GM12878 (cell line): Measurements from ENCODE around the gene TMEM232. TPM values are rescaled to one million over a fixed set of nuclear protein-coding genes. Genes with fewer than 3 reads are reported as not detected.

ENCODE experiments used
- ATAC-seq: fragments of 200-7000 bp; cut with Tn5 transposase; 3 replicates; pipeline ENCODE4 v1.9.1; 2020; ENCODE audit warnings: mild to moderate bottlenecking, moderate library complexity
- BruUV-seq: library from RNA; stranded (reverse); fragments of 400-500 nt; replicated peaks from 2 replicates; lab custom pipeline; 2021; lab: Mats Ljungman, UMichigan
- CTCF ChIA-PET: fragments of 300-600 bp; sonication (Branson Sonifier 250); formaldehyde crosslinking; extraction: SDS; loops from one replicate; lab custom pipeline; 2021; ENCODE audit warnings: inconsistent platforms; lab: Yijun Ruan, JAX
- POLR2A ChIA-PET: fragments of 350-600 bp; formaldehyde crosslinking; extraction: SDS; loops from one replicate; lab custom pipeline; 2021; ENCODE audit warnings: inconsistent platforms; lab: Charles Lee
- RAD21 ChIA-PET: fragments of 300-600 bp; sonication (Branson Sonifier 250); formaldehyde crosslinking; loops from one replicate; lab custom pipeline; 2023; ENCODE audit warnings: antibody characterized with exemption; ENCODE audit not compliant: unreplicated experiment; lab: Charles Lee
- SMC1A ChIA-PET: fragments of 300-600 bp; sonication (Branson Sonifier 250); formaldehyde crosslinking; loops from one replicate; lab custom pipeline; 2023; ENCODE audit not compliant: unreplicated experiment, uncharacterized antibody; lab: Charles Lee
- DNase-seq: peaks from one replicate; pipeline ENCODE4 v3.0.0-alpha.2; 2011; ENCODE audit warnings: low read depth, low spot score
- FAIRE-seq: peaks from 3 replicates; lab custom pipeline; 2011; peaks lifted over from hg19 to GRCh38; lab: Jason Lieb, UNC
- H2AFZ ChIP-seq: 2 replicates; pipeline ENCODE4 v1.6.0; 2011; ENCODE audit warnings: low read depth, low read length, control low read depth; ENCODE audit not compliant: control insufficient read depth
- H3K27ac ChIP-seq: 2 replicates; pipeline ENCODE4 v1.5.1; 2011; ENCODE audit warnings: control low read depth; ENCODE audit not compliant: control insufficient read depth, insufficient read depth
- H3K27me3 ChIP-seq, 2 experiments: replicated peaks in 1 of 2; 2 replicates each; pipeline versions ENCODE4 v1.6.0 to v1.6.1; 2011; ENCODE audit warnings: low read length in 1 of 2; ENCODE audit not compliant: control insufficient read depth in 2 of 2, insufficient read depth in 2 of 2
- H3K36me3 ChIP-seq, 2 experiments: 2 replicates each; pipeline ENCODE4 v1.5.1; 2011; ENCODE audit warnings: low read length in 1 of 2; ENCODE audit not compliant: control insufficient read depth in 2 of 2, insufficient read depth in 2 of 2
- H3K4me1 ChIP-seq: 2 replicates; pipeline ENCODE4 v1.6.1; 2011; ENCODE audit warnings: mild to moderate bottlenecking, low read length, moderate library complexity, mixed read lengths; ENCODE audit not compliant: control insufficient read depth, insufficient read depth
- H3K4me2 ChIP-seq: 2 replicates; pipeline ENCODE4 v1.6.0; 2011; ENCODE audit warnings: control low read depth; ENCODE audit not compliant: control insufficient read depth, insufficient read depth
- H3K4me3 ChIP-seq: fragments of 200-600 bp; sonication (generic); 2 replicates; pipeline ENCODE4 v1.5.1; 2016
- H3K79me2 ChIP-seq: 2 replicates; pipeline ENCODE4 v1.6.0; 2011; ENCODE audit warnings: low read length; ENCODE audit not compliant: control insufficient read depth, insufficient read depth
- H3K9ac ChIP-seq: 2 replicates; pipeline ENCODE4 v1.8.0; 2011; ENCODE audit warnings: low read length, control low read depth, mixed read lengths; ENCODE audit not compliant: control insufficient read depth, insufficient read depth
- H3K9me3 ChIP-seq: replicated peaks from 3 replicates; pipeline ENCODE4 v1.5.1; 2011; ENCODE audit warnings: mild to moderate bottlenecking, low read length; ENCODE audit not compliant: control insufficient read depth, insufficient read depth
- H4K20me1 ChIP-seq: 2 replicates; pipeline ENCODE4 v1.6.0; 2011; ENCODE audit not compliant: control insufficient read depth, insufficient read depth
- IRF3 ChIP-seq: fragments of 450-650 bp; IDR thresholded peaks from 2 replicates; pipeline ENCODE4 v1.6.1; 2014; ENCODE audit warnings: mild to moderate bottlenecking
- MXI1 ChIP-seq: fragments of 150-350 bp; IDR thresholded peaks from 2 replicates; pipeline ENCODE4 v1.6.1; 2011; ENCODE audit warnings: low read depth, mild to moderate bottlenecking, inconsistent platforms, low read length, improper control_type of control experiment
- SMC3 ChIP-seq: IDR thresholded peaks from 2 replicates; pipeline ENCODE4 v1.6.1; 2011; ENCODE audit warnings: low read length, improper control_type of control experiment, borderline replicate concordance
- ZNF592 ChIP-seq: fragments of 450-650 bp; IDR thresholded peaks from 2 replicates; pipeline ENCODE4 v1.6.1; 2017; ENCODE audit warnings: mild to moderate bottlenecking, moderate library complexity
- WGBS: methylation state at CpG from one replicate; pipeline ENCODE4 v1.1.6; 2016; ENCODE audit warnings: low lambda C conversion rate; ENCODE audit not compliant: insufficient replicate concordance, insufficient coverage; ENCODE audit errors: missing lambda C conversion rate; 5-methylcytosine and 5-hydroxymethylcytosine counted together
- in situ Hi-C: fragments of 300-500 bp; cut with MboI; formaldehyde crosslinking; loops from 9 replicates; pipeline ENCODE4 v1.14.3; 2018; ENCODE audit warnings: mixed read lengths
- intact Hi-C: fragments of 100-400 bp; cut with micrococcal nuclease; formaldehyde crosslinking; loops from one replicate; pipeline ENCODE4 v1.14.2; 2022; ENCODE audit not compliant: unreplicated experiment
- polyA plus RNA-seq, 11 experiments: library from polyadenylated mRNA; depleted of rRNA in 4 of 11; unstranded in 6 of 11; stranded (reverse) in 5 of 11; fragments of >200 nt; fragmentation: Nextera tagmentation in 4 of 11; fragmentation: Illumina TruSeq in 1 of 11; extraction: Ambion mirVana in 4 of 11; extraction: Trizol in 1 of 11; gene quantifications; 1 replicate in 1 of 11; 2 replicates in 10 of 11; pipeline versions ENCODE4 v1.2.1 to v1.2.3, GENCODE V29; 2011 to 2016; ENCODE audit warnings: inconsistent platforms in 2 of 11, missing spikeins in 2 of 11, low read depth in 1 of 11
- total RNA-seq, 4 experiments: library from RNA; depleted of rRNA in 3 of 4; stranded (reverse); fragments of >200 nt in 3 of 4; fragmentation: Illumina TruSeq in 1 of 4; extraction: Trizol in 1 of 4; gene quantifications; 2 replicates each; pipeline versions ENCODE4 v1.2.1 to v1.2.3, GENCODE V29; 2013 to 2021
- TF ChIP-seq, protein P1 (sequence below): IDR thresholded peaks from 2 replicates; pipeline ENCODE4 v1.6.1; 2012; ENCODE audit warnings: mild to moderate bottlenecking, low read depth, low read length

The TMEM232 gene
- total and polyA plus RNA-seq, 10 of the 15 experiments (the other 5 are each of a cell fraction or from before 2014, with no cell fraction given): 0.29 to 1.3 (median 0.91) TPM

DNA sequence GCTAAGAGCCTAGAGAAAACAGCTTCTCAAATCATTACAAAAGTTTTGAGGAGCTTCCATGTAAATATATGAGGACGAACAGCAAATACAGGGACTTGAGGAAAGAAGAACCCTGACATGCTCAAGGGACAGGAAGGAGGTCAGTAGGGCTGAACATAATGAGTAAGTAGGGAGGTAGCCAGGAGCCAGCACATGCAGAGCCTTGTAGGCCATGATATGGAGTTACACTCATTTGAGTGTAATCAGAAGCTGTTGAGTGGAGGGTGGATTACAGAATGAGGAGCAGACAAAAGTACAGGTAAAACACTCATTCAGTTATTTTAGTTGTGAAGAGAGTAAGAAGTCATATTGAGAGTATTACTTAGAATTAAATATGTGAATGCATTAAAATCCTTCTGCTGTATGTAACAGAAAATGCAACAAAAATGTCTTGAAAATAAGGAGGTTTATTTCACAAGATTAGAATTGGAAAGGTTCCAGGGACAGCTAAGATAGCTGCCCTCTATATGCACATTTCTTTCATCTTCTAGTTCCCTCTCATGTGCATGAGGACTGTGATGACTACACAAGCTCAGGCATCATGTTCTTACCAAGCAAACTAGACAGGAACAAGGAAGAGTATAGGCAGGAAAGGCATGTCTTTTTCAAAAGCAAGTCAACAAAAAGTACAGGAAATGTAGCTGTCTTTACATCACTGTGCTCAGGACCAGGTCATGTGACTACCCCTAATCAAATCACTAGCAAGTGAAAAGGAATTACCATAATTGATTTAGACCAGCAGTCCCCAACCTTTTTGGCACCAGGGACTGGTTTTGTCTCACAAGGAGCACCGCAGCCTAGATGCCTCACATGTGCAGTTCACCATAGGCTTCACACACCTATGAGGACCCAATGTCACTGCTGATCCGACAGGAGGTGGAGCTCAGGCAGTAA is 87.2 kb downstream of the TMEM232 start:
- Histone ChIP-seq H3K4me1 (no peaks in the 10 kb centered on the region), H3K36me3 (no peaks in the 10 kb centered on the region), H4K20me1 (no peaks in the 10 kb centered on the region), H3K9ac (no peak overlapping the region), H3K9me3 (no peaks in the 10 kb centered on the region), H2AFZ (no peak overlapping the region), H3K27me3 (no peaks in the 10 kb centered on the region), H3K4me3 (no peak overlapping the region), H3K79me2 (no peaks in the 10 kb centered on the region), H3K4me2 (no peak overlapping the region), H3K27ac (no peak overlapping the region)
- in situ Hi-C loops (no loop called here), intact Hi-C loops (no loop called here)
- no peak for ATAC-seq
- ChIA-PET SMC1A (interaction anchor here (2.3 kb wide), 1 partner anchor 13 kb away, joined by 7 read pairs; no protein-coding TSS in a partner anchor), POLR2A (no interaction called here), RAD21 (no interaction called here), CTCF (interaction anchor here (1.2 to 2.5 kb wide), 3 partner anchors 12 to 14 kb away, joined by 3 to 12 read pairs (median 5); no protein-coding TSS in a partner anchor)
- 47% methylated on average over 3 of the region's 3 CpGs for WGBS
- no TSS peak for BruUV-seq
- FAIRE-seq: no peak
- DNase-seq: no peak
- TF ChIP-seq ZNF592: no peak
- TF ChIP-seq SMC3: no peak
- TF ChIP-seq, protein P1, sequence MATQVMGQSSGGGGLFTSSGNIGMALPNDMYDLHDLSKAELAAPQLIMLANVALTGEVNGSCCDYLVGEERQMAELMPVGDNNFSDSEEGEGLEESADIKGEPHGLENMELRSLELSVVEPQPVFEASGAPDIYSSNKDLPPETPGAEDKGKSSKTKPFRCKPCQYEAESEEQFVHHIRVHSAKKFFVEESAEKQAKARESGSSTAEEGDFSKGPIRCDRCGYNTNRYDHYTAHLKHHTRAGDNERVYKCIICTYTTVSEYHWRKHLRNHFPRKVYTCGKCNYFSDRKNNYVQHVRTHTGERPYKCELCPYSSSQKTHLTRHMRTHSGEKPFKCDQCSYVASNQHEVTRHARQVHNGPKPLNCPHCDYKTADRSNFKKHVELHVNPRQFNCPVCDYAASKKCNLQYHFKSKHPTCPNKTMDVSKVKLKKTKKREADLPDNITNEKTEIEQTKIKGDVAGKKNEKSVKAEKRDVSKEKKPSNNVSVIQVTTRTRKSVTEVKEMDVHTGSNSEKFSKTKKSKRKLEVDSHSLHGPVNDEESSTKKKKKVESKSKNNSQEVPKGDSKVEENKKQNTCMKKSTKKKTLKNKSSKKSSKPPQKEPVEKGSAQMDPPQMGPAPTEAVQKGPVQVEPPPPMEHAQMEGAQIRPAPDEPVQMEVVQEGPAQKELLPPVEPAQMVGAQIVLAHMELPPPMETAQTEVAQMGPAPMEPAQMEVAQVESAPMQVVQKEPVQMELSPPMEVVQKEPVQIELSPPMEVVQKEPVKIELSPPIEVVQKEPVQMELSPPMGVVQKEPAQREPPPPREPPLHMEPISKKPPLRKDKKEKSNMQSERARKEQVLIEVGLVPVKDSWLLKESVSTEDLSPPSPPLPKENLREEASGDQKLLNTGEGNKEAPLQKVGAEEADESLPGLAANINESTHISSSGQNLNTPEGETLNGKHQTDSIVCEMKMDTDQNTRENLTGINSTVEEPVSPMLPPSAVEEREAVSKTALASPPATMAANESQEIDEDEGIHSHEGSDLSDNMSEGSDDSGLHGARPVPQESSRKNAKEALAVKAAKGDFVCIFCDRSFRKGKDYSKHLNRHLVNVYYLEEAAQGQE: no peak
- no peak for TF ChIP-seq IRF3
- TF ChIP-seq MXI1: no peak
